Right ventricle myocardium superior (tissue), 1 donor: ENCODE data around the gene DCTN1. TPM values are rescaled to one million over a fixed set of nuclear protein-coding genes. Genes with fewer than 3 reads are reported as not detected.

Source experiments
- total RNA-seq: library from RNA; stranded (reverse); fragmentation: NEBNext Ultra II Directional; extraction: Animal tissue kit (Norgen Biotek cat#: 25700); gene quantifications from one replicate; pipeline ENCODE4 v1.2.1, GENCODE V29; 2021
- donor health status: DM: no; HTN: yes; CAD: no; lungs with severe emphysema.

Gene DCTN1
- total RNA-seq, 1 donor from 2014 or later = 149 TPM

Other genes with a start within 250 kb of the DCTN1 start
- gene BOLA3, start 232.4 kb downstream of the DCTN1 start, total RNA-seq = 89.6 TPM
- gene MOB1A, start 201.4 kb downstream of the DCTN1 start, total RNA-seq = 53.1 TPM
- 19.0 TPM for gene MTHFD2, start 181.7 kb downstream of the DCTN1 start, total RNA-seq
- gene SLC4A5, start 36.9 kb downstream of the DCTN1 start, total RNA-seq = 1.3 TPM
- gene C2orf81, start 41.3 kb upstream of the DCTN1 start, total RNA-seq = 0.62 TPM
- 2.2 TPM for gene WDR54, start 41.4 kb upstream of the DCTN1 start, total RNA-seq
- 17.8 TPM for gene RTKN, start 61.6 kb upstream of the DCTN1 start, total RNA-seq
- gene INO80B, start 74.8 kb upstream of the DCTN1 start, total RNA-seq = 19.6 TPM
- 42.4 TPM for gene WBP1, start 78.1 kb upstream of the DCTN1 start, total RNA-seq
- 19.2 TPM for gene MOGS, start 85.1 kb upstream of the DCTN1 start, total RNA-seq
- gene MRPL53, start 92.4 kb upstream of the DCTN1 start, total RNA-seq = 159 TPM
- 7.2 TPM for gene CCDC142, start 102.7 kb upstream of the DCTN1 start, total RNA-seq
- 8.4 TPM for gene TTC31, start 102.8 kb upstream of the DCTN1 start, total RNA-seq
- gene LBX2, start 119.3 kb upstream of the DCTN1 start, total RNA-seq = 0.16 TPM
- 20.3 TPM for gene PCGF1, start 127.4 kb upstream of the DCTN1 start, total RNA-seq
- gene TLX2, start 134.1 kb upstream of the DCTN1 start, total RNA-seq = not detected
- not detected for gene DQX1, start 145.9 kb upstream of the DCTN1 start, total RNA-seq
- 43.2 TPM for gene AUP1, start 149.4 kb upstream of the DCTN1 start, total RNA-seq
- 28.5 TPM for gene HTRA2, start 149.6 kb upstream of the DCTN1 start, total RNA-seq
- 3.6 TPM for gene LOXL3, start 173.6 kb upstream of the DCTN1 start, total RNA-seq
- gene DOK1, start 174.4 kb upstream of the DCTN1 start, total RNA-seq = 3.8 TPM